ENCODE results near the gene MEGF9. TPM values are rescaled to one million over a fixed set of nuclear protein-coding genes. Genes with fewer than 3 reads are reported as not detected.

The MEGF9 gene
- total and polyA plus RNA-seq, 2 donors (not counting 3 experiments of a cell fraction or from before 2014, with no cell fraction given), result 4.0 to 13.0 TPM

- H3K4me3 ChIP-seq (replicated peaks in 1 of 3; ENCODE audit: insufficient read depth in 1 of 3, low read depth in 1 of 3, low read length in 3 of 3), result no peak overlapping the region
- no peak for FAIRE-seq
- no peak overlapping the region for H3K4me2 ChIP-seq (ENCODE audit: insufficient read depth, low read length)
- H3K9ac ChIP-seq (replicated peaks; ENCODE audit: extremely low read depth, insufficient read depth, low read length), result no peak overlapping the region
- intact Hi-C loops (cut with micrococcal nuclease), result no loop called here
- no peaks in the 10 kb centered on the region for H3K27me3 ChIP-seq (ENCODE audit: control insufficient read depth in 2 of 2, insufficient read depth in 2 of 2, low read length in 2 of 2)
- H4K20me1 ChIP-seq (replicated peaks; ENCODE audit: control insufficient read depth, extremely low read depth, insufficient read depth, low read length), result no peaks in the 10 kb centered on the region
- H3K4me1 ChIP-seq (ENCODE audit: control insufficient read depth, extremely low read depth, insufficient read depth, low read length), result peaks cover 4% of the 10 kb centered on the region
- no peak overlapping the region for H3K27ac ChIP-seq (ENCODE audit: insufficient read depth, low read depth, low read length)
- TF ChIP-seq MYC (IDR thresholded peaks at IDR 0.05; ENCODE audit: low read depth, low read length), result no peak
- BruUV-seq (replicated peaks), result no TSS peak
- H3K9me1 ChIP-seq (replicated peaks; ENCODE audit: control insufficient read depth, extremely low read depth, insufficient read depth, low read length), result no peaks in the 10 kb centered on the region
- POLR2A ChIA-PET, result no interaction called here
- dilution Hi-C loops (cut with MboI; ENCODE audit: extremely low pct_ligation_motif_present, low sequenced_read_pairs), result no loop called here
- H3K36me3 ChIP-seq (ENCODE audit: control insufficient read depth in 2 of 2, extremely low read depth in 1 of 2, insufficient read depth in 2 of 2, low read length in 2 of 2), result no peaks in the 10 kb centered on the region
- no peaks in the 10 kb centered on the region for H3K79me2 ChIP-seq (ENCODE audit: control insufficient read depth, insufficient read depth, low read length)
- CTCF ChIA-PET, result interaction anchor here (0.6 to 1.2 kb wide), 2 partner anchors 81 to 461 kb away, joined by 3 read pairs; no protein-coding TSS in a partner anchor
- H3K9me3 ChIP-seq (replicated peaks; ENCODE audit: control insufficient read depth, insufficient read depth, low read length), result no peaks in the 10 kb centered on the region
- no peak for DNase-seq (ENCODE audit: low read depth, low spot score)
- H2AFZ ChIP-seq (ENCODE audit: low read depth, low read length), result no peak overlapping the region
These were observed 13.0 kb downstream of the MEGF9 start for GRCh38 chr9:120701248-120701647.

- no peaks in the 10 kb centered on the region for H3K9me1 ChIP-seq (replicated peaks; ENCODE audit: control insufficient read depth, extremely low read depth, insufficient read depth, low read length)
- no peaks in the 10 kb centered on the region for H4K20me1 ChIP-seq (replicated peaks; ENCODE audit: control insufficient read depth, extremely low read depth, insufficient read depth, low read length)
- DNase-seq (ENCODE audit: low read depth, low spot score) (peak; percentile 54), FAIRE-seq (no peak)
- H3K79me2 ChIP-seq (ENCODE audit: control insufficient read depth, insufficient read depth, low read length), result no peaks in the 10 kb centered on the region
- CTCF ChIA-PET, result no interaction called here
- TF ChIP-seq JUN (IDR thresholded peaks at IDR 0.05; ENCODE audit: borderline replicate concordance, insufficient read depth, insufficient read length, low read depth) (no peak), FOS (IDR thresholded peaks at IDR 0.05; ENCODE audit: borderline replicate concordance, insufficient read depth, low read length) (no peak), GATA2 (IDR thresholded peaks at IDR 0.05; ENCODE audit: insufficient read depth, insufficient read length, low read depth, low read length) (no peak), POLR2AphosphoS5 (IDR thresholded peaks at IDR 0.05; ENCODE audit: insufficient read depth, low read depth, low read length) (no peak), POLR2A (IDR thresholded peaks at IDR 0.05; ENCODE audit: low read depth, low read length) (no peak), EZH2 (IDR thresholded peaks at IDR 0.05; ENCODE audit: borderline replicate concordance, low read depth, low read length, severe bottlenecking) (no peak), MYC (IDR thresholded peaks at IDR 0.05; ENCODE audit: low read depth, low read length) (no peak)
- TF ChIP-seq, protein P1, sequence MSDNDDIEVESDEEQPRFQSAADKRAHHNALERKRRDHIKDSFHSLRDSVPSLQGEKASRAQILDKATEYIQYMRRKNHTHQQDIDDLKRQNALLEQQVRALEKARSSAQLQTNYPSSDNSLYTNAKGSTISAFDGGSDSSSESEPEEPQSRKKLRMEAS (IDR thresholded peaks at IDR 0.05; ENCODE audit: insufficient read depth, insufficient read length), result no peak
- TF ChIP-seq, protein P2, sequence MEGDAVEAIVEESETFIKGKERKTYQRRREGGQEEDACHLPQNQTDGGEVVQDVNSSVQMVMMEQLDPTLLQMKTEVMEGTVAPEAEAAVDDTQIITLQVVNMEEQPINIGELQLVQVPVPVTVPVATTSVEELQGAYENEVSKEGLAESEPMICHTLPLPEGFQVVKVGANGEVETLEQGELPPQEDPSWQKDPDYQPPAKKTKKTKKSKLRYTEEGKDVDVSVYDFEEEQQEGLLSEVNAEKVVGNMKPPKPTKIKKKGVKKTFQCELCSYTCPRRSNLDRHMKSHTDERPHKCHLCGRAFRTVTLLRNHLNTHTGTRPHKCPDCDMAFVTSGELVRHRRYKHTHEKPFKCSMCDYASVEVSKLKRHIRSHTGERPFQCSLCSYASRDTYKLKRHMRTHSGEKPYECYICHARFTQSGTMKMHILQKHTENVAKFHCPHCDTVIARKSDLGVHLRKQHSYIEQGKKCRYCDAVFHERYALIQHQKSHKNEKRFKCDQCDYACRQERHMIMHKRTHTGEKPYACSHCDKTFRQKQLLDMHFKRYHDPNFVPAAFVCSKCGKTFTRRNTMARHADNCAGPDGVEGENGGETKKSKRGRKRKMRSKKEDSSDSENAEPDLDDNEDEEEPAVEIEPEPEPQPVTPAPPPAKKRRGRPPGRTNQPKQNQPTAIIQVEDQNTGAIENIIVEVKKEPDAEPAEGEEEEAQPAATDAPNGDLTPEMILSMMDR (IDR thresholded peaks at IDR 0.05; ENCODE audit: extremely low read depth in 1 of 2, insufficient read depth in 1 of 2, low read depth in 1 of 2, low read length in 2 of 2), result no peak
- POLR2A ChIA-PET, result no interaction called here
- no TSS peak for BruUV-seq (replicated peaks)
- H3K27ac ChIP-seq (ENCODE audit: insufficient read depth, low read depth, low read length), result no peak overlapping the region
- dilution Hi-C loops (cut with MboI; ENCODE audit: extremely low pct_ligation_motif_present, low sequenced_read_pairs) (no loop called here), intact Hi-C loops (cut with micrococcal nuclease) (no loop called here)
- no peaks in the 10 kb centered on the region for H3K9me3 ChIP-seq (replicated peaks; ENCODE audit: control insufficient read depth, insufficient read depth, low read length)
- H3K4me3 ChIP-seq (replicated peaks in 1 of 3; ENCODE audit: insufficient read depth in 1 of 3, low read depth in 1 of 3, low read length in 3 of 3), result no peak overlapping the region
- no peaks in the 10 kb centered on the region for H3K27me3 ChIP-seq (ENCODE audit: control insufficient read depth in 2 of 2, insufficient read depth in 2 of 2, low read length in 2 of 2)
- H2AFZ ChIP-seq (ENCODE audit: low read depth, low read length), result no peak overlapping the region
- H3K4me2 ChIP-seq (ENCODE audit: insufficient read depth, low read length), result no peak overlapping the region
- H3K36me3 ChIP-seq (ENCODE audit: control insufficient read depth in 2 of 2, extremely low read depth in 1 of 2, insufficient read depth in 2 of 2, low read length in 2 of 2), result no peaks in the 10 kb centered on the region
- H3K9ac ChIP-seq (replicated peaks; ENCODE audit: extremely low read depth, insufficient read depth, low read length), result no peak overlapping the region
- H3K4me1 ChIP-seq (ENCODE audit: control insufficient read depth, extremely low read depth, insufficient read depth, low read length), result peaks cover 4% of the 10 kb centered on the region
These were observed 15.5 kb downstream of the MEGF9 start for GRCh38 chr9:120698766-120699165.
